ENCODE data around the gene SPOP.
"Not testable (repeated sequence)": the region's sequence is repeated elsewhere in the genome, so short reads cannot be mapped to it uniquely, and the experiment has no call there.

The SPOP gene

DNA sequence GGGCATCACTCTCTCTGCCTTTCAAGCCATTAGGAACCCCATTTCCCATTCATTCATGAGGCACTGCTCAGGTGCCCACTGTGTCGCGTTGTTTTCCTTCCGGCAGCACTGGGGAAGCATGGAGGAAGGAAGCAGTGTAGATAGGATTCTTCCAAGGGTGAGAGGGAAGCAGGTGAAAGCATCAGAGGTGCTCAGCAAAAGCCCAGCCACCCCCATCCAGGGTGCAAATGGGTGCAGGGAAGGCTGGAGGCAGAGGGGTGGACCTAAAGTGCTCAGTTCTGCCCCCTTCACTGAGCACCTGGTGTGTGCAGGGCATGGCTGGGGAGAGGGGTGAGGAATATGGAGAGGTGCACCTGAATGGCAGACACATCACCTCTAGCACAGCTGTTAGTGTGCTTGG lies 105.7 kb downstream of the SPOP start:
- no peak for DNase-seq (ENCODE audit: low spot score)

DNA sequence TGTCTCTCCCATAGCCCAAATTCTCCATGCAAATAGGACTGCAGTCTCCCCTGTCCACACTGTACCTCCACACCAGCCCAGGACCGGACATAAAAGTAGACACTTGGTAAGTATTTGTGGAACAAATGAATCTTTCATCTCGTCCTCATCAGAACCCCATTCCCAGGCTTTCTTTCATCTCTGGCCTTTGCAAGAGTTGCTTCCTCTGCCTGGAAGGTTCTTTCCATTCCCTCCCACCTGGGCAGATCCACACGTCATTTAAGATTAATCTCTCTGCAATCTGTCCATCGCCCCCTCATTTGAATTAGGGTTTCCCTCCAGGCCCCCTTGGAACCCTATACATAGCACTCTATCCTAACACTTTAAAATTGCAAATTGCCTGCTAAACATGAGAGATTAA lies 106.1 kb downstream of the SPOP start:
- DNase-seq (ENCODE audit: low spot score): no peak

DNA sequence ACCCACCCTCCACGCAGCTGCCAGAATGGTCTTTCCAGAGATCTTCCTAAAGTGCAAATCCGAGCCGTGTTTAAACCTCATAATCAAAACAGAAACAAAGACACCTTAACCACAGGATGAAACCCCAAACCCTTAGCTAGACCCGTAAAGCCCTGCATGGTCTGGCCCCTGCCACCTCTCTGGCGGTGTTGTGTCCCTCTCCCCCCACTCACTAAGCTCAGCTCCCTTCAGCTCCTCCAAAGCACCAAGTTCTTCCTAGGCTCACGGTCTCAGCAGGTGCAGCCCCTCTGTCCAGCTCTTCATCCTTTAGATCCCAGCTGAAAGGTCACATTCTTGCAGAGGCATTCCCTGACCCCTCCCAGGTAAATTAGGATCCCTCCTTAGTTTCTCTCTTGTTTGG lies 106.6 kb downstream of the SPOP start:
- DNase-seq (ENCODE audit: low spot score): no peak

DNA sequence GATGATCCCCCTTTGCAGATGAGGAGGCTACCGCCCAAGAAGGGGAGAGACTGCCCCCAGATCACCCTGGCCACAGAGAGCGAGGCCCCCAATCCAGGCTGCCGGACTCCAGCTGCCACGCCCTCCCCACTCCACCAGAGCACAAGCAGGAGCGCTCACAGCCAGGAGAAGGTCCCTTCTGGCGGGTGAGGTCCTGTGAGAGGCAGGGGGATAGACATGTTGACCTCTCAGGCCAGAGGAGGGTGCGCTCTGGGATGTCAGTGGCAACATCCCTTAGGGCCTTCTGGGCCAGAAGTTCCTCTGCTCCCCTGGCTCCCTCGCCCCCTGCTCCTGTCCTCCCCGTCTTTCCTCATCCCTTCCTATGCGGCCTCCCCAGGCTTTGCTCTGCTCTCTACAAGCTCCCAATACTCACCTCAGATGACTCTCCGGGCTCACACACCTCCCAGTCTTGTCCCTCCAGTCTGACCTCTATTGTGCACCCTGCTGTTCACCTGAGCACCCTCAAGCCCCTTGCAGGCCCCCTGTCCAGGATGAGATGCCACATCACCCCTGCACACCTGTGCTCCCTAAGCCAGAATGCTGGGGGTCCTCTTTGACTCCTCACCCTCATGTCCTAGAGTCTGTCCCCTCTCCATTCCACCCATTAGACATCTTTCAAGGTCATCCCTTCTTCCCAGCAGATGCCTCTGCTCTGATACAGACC lies 107.2 kb downstream of the SPOP start:
- no peak for DNase-seq (ENCODE audit: low spot score)

DNA sequence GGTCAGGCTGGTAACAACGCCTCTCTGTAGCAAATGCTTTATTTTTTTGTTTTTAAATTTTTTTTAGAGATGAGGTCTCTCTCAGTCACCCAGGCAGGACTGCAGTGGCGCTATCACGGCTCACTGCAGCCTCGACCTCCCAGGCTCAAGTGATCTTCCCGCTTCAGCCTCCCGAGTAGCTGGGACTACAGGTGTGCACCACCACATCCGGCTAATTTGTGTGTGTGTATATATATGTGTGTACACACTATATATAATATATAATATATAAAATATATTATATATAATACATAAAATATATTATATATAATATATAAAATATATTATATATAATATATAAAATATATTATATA lies 109.2 kb downstream of the SPOP start:
- DNase-seq (ENCODE audit: low spot score): not testable (repeated sequence)

DNA sequence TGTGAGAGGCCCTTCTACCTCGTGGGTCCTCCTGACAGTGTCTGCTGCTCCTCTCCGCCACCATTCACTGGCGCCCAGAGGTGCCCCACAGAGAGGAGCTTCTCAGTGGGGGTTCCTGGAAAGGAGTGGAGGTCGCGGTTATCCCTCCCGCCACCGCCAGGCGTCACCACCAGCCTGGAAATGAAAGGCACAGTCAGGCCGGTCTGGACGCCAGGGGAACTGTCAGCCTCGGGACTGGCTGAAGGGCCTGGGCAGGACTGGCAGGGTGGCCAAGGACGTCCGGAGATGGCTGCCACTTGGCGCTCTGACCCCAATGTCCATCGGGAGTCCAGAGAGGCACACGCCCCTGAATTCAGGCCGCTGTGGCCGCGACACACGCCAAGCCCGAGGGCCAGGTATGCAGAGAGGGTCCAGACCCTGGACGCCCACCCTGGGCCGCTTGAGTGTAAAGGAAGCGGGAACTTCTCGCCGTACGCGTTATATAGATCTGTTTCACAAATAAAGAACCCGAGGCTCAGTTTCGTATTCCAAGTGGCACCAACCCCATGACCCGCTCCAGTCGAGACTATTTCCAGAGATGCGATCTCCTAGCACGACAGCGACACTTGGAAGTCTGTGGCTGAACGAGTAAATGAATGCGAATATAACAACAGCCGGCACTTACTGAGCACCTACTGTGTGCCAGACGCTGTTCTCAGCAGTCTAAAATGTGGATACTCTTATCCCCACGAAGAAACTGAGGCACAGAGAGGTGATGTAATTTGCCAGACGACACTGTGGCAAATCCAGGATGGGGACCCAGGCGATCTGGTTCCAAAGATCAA lies 109.8 kb downstream of the SPOP start:
- DNase-seq (ENCODE audit: low spot score): peak; percentile 89

DNA sequence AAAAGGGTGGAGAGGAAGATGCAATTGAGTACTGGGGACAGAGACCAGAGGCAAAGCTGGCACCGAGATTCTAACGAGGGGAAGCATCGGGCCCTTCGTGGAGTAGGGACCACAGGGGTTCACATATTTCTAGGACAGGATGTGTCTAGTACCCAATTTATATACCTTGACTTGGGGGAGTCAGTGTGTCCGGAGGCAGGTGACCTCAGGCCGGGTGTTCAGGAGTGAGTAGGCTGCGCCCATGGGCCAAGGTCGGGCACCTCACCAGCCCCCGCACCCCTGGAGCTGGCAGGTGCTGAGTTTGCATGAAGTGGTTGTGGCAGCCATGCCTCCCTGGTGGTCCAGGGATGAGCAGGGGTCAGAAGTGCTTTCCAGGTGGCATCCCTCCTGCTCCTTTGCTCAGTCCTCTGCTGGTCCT lies 110.8 kb downstream of the SPOP start:
- DNase-seq (ENCODE audit: low spot score): no peak

DNA sequence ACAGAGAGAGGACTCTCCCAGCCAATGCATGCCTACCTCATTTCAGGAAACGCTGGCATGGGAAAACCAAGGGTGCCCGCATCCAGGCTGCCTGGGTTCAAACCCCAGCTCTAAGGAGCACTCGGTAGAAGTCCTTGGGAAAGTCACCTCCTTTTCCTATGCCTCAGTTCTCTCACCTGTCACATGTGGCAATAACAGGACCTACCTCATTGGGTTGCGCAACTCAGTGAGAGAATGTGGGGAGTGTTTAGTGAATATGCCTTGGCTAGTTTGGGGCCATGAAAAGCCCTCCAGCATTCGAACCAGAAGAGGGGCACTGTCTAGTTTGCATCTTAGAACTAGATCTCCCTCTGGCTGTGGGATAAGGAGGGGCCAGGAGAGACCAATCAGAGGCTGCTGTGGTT lies 111.2 kb downstream of the SPOP start:
- no peak for DNase-seq (ENCODE audit: low spot score)

DNA sequence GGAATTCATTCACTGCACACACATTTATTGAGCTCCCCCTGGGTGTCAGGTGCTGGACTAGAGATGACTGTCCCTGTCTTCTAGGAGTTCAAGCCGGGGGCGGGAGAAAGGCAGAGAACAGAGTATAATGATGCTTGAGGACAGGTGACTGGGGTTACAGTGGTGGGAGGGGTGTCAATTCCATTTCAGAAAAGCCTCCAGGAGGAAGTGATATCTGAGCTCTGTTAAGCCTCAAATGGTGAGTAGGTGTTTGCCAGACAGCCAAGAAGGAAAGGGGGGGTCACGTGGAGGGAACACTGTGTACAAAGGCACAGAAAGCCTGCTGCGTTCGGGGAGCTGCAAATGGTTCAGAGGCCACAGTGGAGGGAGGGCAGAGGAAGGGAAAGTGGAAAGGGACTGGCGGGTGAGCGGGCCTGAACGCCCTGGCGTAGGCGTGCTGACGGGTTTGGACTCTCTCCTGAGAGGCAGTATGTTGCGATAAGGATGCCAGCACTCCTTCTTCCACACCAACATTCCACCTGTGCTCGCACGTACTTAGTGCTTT lies 111.9 kb downstream of the SPOP start:
- DNase-seq (ENCODE audit: low spot score): no peak

DNA sequence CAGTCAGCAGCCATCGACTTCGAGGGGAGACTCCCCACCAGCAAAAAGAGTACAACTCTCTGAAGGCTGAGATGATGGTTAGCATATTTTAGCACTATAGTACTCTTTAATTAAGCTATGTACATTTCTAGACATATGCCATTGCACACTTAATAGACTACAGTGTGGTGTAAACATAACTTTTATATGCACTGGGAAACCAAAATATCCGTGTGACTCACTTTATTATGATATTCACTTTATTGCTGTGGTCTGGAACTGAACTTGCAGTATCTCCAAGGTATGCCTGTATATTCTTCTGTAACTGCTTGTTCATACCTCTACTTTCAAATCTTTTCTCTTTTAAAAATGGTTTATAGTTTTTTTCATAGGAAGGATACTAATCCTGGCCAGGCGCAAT lies 113.3 kb downstream of the SPOP start:
- no peak for DNase-seq (ENCODE audit: low spot score)

DNA sequence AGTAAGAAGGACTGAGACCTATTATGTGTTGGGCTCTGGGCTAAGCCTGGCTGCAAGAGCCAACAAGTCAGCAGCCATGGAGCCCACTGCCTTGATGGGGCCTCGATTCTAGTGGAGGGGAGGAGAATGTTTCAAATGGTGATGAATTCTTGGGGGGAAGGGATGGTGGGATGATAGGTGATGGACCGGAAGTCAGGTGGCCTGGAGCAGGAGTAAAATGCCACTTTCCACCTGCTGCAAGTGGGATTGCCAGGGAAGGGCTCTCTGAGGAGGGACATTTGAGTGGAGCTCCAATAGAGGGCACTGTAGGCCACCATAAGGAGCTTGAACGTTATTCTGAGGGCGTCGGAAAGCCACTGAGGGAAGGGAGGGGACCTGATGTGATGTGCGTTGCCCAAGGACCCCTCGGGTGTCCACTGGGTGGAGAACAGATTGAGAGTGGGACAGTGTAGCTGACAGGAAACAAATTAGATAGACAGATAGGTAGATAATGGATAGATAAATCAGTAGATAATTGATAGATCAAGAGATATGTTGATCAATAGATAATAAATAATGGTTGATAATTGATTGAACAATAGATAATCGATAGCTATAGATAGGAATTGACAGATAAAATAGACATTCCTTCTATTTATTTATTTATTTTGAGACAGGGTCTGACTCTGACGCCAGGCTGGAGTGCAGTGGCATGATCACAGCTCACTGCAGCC lies 120.4 kb downstream of the SPOP start:
- peak; percentile 82 for DNase-seq (ENCODE audit: low spot score)

DNA sequence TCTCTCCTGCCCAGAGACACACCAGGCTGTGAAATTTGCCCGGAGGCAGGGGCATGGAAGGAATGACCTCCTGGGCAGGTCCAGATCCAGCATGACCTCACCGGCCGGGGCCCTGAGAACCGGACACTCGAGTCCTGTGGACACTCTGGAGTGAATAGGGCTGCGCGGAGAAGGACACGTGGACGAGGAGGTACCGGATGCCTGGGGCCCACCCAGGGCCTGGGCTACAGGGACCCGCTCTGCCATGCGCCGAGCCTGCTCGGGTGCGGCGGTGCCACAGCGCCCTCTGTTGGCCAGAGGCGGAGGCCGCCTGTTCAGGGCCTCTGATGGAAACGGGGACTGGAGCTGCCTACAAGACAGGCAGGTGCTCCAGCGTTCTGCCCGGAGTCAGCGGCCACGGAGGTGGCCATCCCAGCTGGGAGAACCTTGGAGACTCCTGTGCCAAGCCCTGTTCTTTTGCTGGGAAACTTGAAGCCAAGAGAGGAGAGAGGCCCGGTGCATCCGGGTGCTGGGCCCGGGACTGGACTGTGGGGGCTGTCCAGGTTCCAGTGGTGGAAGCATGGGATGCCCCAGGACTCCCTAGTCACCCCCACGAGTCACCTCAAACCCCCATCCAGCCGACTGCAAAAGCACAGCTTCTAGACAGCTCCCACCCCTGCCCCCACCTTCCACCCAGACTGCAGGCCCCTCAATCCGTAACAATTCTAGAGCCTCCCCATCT lies 121.5 kb downstream of the SPOP start:
- DNase-seq (ENCODE audit: low spot score): peak; percentile 99

DNA sequence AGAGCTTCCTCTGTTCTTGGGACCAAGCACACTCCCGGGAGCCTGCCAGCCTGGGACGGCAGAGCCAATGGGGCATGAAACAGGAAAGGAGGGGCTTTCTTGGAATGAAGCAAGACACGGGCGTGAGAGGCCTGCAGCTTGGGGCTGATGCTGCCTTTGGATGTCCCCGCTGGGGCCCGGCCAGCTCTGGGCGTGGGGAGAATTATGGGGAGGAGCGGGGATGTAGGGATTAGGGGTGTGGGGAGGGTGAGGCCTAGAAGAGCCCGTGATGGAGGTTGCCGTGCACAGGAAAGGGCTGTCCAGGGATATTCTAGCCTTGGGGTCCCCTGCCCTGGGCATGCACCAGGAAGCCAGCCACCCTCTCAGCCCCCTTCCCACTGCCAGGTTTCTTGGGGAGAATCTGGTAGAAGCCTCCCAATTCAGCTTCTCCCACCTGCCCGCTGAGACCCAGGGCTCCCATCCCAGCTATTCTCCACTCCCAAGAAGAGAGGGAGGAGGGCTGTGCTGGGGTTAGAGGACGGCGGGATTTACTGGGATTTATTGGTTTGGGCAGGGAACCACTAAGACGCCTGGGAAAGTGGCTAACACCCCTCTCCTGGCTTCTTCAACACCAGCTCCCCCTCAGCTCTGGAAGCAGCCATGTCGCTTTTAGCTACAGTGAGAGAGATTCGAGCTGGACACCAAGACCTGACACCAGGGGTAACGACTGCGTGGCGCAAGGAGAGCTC lies 122.2 kb downstream of the SPOP start:
- no peak for DNase-seq (ENCODE audit: low spot score)

DNA sequence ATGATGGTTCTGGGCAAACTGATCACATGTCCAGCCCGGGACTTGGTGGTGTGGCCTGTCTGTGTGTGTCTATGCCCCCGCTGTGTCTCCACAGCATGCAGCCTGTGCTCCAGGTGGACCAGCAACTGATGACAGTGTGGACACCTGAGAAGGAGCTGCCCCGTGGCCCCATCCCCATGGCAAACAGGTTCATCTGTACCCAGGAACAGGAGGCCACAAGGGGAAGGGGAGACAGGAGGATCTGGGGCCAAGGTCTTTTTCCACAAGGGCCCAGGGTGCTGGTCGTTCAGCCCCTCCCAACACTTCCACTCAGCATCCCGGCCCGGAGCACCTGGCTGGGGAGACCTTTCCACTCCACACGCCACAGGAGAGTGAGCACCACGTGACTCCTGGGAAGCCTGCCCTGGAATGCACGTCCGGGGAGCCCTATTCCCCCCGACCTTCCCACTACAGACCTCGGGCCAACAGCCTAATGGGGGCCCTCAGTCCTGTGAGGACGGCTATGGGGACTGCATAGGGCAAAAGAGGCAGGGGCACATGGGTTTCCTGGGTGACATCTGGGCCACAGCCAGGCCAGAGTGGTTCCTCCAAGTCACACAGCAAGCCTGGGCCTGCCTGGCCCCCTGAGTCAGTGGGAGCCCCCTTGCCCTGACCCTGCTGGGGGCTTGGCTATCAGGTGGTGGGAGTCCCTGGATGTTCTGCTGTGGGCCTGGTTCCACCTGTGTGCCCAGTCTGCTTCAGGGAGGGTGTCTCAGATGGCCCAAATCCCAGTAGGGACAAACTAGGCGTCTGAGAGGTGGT lies 123.0 kb downstream of the SPOP start:
- DNase-seq (ENCODE audit: low spot score): peak; percentile 43

DNA sequence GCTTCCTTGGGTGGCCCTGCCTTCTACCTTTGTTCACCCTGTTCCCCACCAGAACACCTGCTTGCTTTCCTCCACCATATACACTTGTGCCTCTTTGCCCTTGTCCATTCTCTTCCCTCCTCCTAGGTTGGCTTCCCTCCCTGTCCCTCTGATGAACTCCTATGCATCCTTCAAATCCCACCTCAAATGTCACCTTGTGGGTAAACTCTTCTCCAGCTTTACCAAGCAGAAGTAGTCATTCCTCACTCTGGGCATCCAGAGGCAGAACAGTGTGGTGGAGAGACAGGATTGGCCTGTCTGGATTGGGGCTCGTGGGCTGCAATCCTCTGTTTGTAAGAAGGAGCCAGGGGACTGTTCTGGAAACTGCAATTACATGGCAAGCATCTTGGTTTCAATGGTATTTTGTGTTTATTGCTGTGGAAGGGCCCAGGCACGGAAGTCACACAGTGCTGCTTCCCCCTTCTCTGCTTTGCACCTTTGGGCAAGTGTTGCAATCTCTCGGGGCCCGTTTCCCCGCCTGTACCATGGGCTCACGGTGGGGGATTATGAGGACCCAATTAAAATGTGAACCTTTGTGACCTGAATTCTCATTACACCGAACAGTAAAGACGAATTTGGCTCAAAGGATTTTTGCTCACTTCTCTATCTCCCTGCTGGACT lies 124.1 kb downstream of the SPOP start:
- DNase-seq (ENCODE audit: low spot score): no peak

DNA sequence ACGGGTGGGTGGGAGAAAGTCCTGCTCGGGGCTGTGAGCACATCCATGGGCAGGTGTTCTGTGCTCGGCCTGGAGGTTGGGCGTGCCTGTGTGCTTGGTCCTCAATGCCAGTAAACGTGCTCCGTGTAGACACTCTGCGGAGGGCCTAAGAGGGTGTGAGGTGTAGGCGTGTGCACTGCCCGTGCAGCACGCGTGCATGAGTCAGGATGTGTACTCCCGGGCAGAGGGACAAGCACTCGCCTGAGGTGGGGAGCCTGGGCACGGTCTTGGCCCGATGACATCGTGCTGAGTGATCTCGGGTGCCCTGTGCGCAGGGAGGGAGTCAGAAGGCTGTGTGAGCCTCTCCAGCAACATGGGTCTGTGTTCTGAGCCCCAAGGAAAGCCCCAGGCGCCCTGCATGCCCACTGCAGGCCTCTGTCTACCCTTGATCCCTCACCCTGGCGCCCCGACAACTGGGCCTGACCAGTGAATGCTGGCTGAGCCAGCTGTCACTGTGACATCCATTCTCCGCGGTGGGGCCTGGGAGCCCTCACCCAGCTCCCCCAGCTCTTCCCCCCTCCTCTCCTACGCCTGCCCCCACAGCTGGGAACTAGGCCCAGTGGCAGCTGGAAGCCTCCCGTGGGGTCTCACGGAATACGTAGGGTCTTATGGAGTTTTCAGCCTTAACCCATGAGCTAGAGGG lies 125.7 kb downstream of the SPOP start:
- peak; percentile 36 for DNase-seq (ENCODE audit: low spot score)

DNA sequence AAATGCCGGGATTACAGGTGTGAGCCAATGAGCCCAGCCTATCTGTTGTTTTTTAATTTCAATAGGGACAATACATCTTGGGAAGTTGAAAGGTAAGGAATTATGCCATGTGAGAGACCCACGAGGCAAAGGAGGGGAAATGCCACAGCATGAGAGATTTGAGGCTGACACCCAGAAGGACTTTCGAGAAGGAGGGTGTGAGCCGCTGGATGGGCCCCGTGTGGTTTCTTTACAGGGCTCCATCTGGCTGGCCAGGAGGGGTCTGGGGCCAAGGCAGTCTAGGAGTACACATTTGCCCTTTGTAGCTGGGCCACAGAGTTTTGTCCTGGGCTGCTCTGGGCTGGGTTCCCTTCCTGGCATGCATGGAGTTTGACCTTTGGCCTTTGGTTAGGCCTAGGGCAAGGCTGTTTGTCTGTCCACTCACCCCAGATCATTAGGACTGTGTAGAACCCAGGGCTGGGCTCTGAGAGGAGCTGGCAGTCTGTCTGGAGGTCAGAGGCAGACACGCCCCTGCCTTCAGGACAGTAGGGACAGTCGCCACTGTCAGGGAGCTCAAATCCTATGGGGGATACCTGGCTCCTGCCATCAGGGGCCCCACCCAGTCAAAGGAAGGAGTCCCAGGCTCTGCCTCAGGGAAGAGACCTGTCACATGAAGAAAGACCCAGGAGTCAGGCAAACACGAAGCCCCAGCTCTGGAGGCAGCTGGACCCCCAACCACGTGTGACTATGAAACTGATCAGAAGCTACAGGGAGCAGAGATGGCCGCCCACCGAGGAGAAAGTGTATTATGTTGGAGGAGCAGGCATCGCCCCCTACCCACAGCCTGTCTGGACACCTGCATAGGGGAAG lies 126.5 kb downstream of the SPOP start:
- DNase-seq (ENCODE audit: low spot score): peak; percentile 25

DNA sequence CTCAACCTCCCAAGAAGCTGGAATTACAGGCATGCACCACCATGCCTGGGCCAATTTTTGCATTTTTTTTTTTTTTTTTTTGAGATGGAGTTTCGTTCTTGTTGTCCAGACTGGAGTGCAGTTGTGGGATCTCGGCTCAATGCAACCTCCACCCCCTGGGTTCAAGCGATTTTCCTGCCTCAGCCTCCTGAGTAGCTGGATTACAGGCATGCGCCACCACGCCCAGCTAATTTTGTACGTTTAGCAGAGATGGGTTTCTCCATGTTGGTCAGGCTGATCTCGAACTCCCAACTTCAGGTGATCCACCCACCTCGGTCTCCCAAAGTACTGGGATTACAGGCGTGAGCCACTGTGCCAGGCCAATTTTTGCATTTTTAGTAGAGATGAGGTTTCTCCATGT lies 127.1 kb downstream of the SPOP start:
- not testable (repeated sequence) for DNase-seq (ENCODE audit: low spot score)
